ENCODE results near the gene ADAM11.

The ADAM11 gene

GRCh38 chr17:44830359-44831288, 71.8 kb downstream of the ADAM11 start:
- H3K27ac ChIP-seq (ENCODE audit: low read depth in 2 of 2, low read length in 2 of 2) = peak overlapping the region in 1 of 2 donors; percentile 16
- peaks cover 0 to 5% of the 10 kb centered on the region in 2 donors for H3K4me1 ChIP-seq (ENCODE audit: control insufficient read depth in 2 of 2, insufficient read depth in 2 of 2, low read length in 2 of 2)
- peaks cover 19 to 30% of the 10 kb centered on the region in 2 donors for H3K27me3 ChIP-seq (ENCODE audit: control insufficient read depth in 2 of 2, insufficient read depth in 2 of 2, low read length in 2 of 2)
- no peaks in the 10 kb centered on the region for H3K9me3 ChIP-seq (ENCODE audit: control insufficient read depth in 2 of 2, low read length in 2 of 2)
- no peak overlapping the region for H3K9ac ChIP-seq (ENCODE audit: low read depth in 1 of 2, low read length in 2 of 2)
- peak overlapping the region; percentile 31 for H3K4me3 ChIP-seq (ENCODE audit: low read length in 2 of 2)
- no peaks in the 10 kb centered on the region for H3K36me3 ChIP-seq (ENCODE audit: control insufficient read depth in 2 of 2, insufficient read depth in 2 of 2, low read length in 2 of 2)

- H3K4me3 ChIP-seq (ENCODE audit: low read length in 2 of 2) = no peak overlapping the region
- H3K4me1 ChIP-seq (ENCODE audit: control insufficient read depth in 2 of 2, insufficient read depth in 2 of 2, low read length in 2 of 2) = peaks cover 0 to 5% of the 10 kb centered on the region in 2 donors
- peaks cover 19 to 30% of the 10 kb centered on the region in 2 donors for H3K27me3 ChIP-seq (ENCODE audit: control insufficient read depth in 2 of 2, insufficient read depth in 2 of 2, low read length in 2 of 2)
- H3K9me3 ChIP-seq (ENCODE audit: control insufficient read depth in 2 of 2, low read length in 2 of 2) = no peaks in the 10 kb centered on the region
- no peak overlapping the region for H3K9ac ChIP-seq (ENCODE audit: low read depth in 1 of 2, low read length in 2 of 2)
- no peaks in the 10 kb centered on the region for H3K36me3 ChIP-seq (ENCODE audit: control insufficient read depth in 2 of 2, insufficient read depth in 2 of 2, low read length in 2 of 2)
- no peak overlapping the region for H3K27ac ChIP-seq (ENCODE audit: low read depth in 2 of 2, low read length in 2 of 2)
These were observed 72.6 kb downstream of the ADAM11 start for GRCh38 chr17:44831371-44831770.
